Hypothalamus (tissue), 51 donors: ENCODE data around the gene DDX51.
A peak's percentile ranks its signal among the peaks of the same experiment; 100 is the strongest.
"Not testable (repeated sequence)": the region's sequence is repeated elsewhere in the genome, so short reads cannot be mapped to it uniquely, and the experiment has no call there.

Experiments
- DNase-seq, 51 donors: peaks; one replicate each; lab custom pipeline; 2025; lab: John Stamatoyannopoulos, UW

DDX51 gene

GRCh38 chr12:132125736-132126135, 18.4 kb downstream of the DDX51 start:
- no peak for DNase-seq

DNA sequence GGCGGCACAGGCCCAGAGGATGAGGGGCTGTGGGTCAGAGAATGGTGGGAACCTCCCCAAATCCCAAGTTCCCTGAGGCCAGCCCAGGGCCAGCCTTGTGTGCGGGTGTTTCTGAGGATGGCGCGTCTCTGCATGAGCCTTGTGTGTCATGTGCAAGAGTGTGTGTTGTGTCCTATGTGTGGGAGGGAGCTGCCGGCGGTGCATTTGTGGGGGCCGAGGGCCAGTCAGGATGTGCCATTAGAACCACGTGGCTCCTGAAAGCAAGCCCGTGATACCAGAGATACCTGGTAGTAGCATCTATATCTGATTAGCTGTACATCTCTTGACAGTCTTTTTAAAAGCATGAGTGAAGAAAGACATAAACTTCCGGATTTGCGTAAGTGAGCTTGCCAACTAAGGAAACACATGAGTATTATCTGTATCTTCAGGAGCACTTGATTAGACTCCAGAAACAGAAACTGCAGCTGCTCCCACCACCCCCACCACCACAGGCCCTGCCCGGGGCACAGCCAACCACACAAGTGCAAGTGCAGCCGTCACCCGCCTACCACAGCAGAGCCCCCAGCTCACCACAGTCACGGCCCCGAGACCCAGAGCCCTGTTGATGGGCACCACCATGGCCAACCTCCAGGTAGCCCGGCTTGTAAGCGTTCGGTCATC, 19.2 kb downstream of the DDX51 start:
- DNase-seq = no peak

DNA sequence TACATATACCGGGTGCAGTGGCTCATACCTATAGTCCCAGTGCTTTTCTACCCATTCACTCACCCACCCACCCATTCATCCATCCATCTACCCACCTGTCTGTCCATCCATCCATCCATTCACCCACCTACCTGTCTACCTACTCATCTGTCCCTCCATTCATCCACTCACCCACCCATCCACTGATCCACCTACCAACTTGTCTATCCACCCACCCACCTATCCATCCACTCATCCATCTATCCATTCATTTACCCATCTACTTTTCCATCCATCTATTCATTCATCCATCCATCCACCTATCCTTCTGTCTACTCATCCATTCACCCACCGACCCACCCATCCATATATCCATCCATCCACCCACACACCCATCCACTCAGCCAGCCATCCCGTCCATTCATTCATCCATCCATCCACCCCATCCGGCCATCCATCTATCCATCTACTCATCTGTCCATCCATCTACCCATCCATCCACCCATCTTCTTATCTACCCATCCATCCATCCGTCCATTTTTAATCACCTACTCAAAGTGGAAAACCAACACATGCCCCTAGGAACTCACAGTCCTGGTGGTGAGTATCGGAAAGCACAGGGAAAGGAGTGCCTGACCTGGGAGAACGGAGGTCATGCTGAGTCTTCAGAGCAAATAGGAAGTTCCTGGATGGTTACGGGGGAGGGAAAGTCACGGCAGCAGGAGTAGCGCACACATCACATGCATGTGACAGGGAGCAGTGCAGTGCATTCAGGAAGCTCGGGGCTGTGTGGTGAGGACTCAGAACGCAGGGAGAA, 20.0 kb downstream of the DDX51 start:
- no peak for DNase-seq

- no peak for DNase-seq
These were observed 22.8 kb downstream of the DDX51 start for GRCh38 chr12:132121283-132121682.

- DNase-seq = no peak
These were observed 25.2 kb downstream of the DDX51 start for GRCh38 chr12:132118876-132119275.

- no peak for DNase-seq
These were observed 26.6 kb downstream of the DDX51 start for GRCh38 chr12:132117558-132117875.

- DNase-seq = no peak
These were observed 27.2 kb downstream of the DDX51 start for GRCh38 chr12:132116709-132117557.

- no peak for DNase-seq
These were observed 28.6 kb downstream of the DDX51 start for GRCh38 chr12:132115500-132115899.

GRCh38 chr12:132114667-132115066, 29.5 kb downstream of the DDX51 start:
- no peak for DNase-seq

DNA sequence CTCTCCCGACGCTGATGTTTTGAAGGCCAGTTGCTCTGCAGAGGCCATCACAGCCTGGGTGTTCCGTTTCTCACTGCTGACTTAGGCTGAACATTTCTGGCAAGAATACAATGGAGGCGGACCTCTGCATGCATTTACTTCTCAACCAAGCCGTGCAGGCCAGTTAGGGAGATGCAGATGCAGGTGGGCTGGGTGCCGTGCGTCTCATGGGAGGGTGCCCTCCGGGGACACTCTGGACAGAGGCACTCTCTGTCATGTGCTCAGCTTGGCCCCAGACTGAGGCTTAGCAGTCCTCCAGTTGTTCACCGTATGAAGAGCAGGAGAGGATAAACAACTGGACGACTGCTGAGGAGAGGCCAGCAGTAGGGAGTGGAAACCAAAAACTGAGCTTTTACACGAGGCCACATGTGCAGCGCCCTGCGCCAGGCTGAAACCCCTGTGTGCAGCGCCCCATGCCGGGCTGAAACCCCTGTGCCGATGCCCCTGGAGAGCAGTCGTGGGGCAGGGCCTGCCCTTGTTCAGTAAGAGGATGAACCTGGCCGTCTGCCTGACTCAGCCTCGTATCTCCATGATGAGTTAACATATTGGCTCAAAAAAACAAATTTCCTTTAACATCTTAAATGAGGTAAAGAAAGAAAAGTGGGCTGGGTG, 32.3 kb downstream of the DDX51 start:
- DNase-seq = no peak

GRCh38 chr12:132110677-132111076, 33.4 kb downstream of the DDX51 start:
- DNase-seq = no peak

DNA sequence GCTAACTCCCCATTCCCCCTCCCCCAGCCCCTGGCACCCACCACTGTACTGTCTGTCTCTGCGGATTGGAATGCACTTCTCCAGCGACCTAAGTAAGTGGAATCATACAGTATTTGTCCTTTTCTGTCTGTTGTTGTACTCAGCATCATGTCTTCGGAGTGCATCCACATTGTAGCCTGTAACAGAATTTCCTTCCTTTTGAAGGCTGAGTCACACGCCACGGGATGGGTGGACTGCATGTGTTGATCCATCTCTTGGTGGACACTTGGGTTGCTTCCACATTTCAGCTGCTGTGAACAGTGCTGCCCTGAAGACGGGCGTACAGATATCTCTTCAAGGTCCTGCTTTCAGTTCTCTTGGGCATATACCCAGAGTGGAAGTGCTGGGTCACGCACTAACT, 34.4 kb downstream of the DDX51 start:
- no peak for DNase-seq

- peak in 8 of 51 donors; percentile 6 to 34 (median 22) for DNase-seq
These were observed 35.8 kb downstream of the DDX51 start for GRCh38 chr12:132108211-132108832.

DNA sequence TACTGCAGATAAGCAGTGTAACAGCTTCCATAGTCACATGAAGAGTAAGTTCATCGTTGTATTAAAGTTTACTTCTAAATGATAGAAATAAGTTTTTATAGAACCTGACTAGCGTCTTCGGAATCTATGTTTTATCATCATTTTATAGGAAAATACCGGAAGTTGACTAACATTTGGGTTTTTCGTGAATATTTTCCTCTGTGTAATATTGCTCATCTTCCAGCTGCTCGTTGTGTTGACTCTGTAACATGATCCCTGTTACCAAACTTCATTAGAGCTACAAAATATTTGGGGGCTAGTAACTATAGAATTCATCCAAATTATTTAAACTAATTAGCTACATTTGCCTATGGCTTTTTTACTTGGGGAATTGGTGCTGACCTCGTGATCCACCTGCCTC, 37.2 kb downstream of the DDX51 start:
- no peak for DNase-seq

- no peak for DNase-seq
These were observed 38.7 kb downstream of the DDX51 start for GRCh38 chr12:132105467-132105866.

- no peak for DNase-seq
These were observed 40.4 kb downstream of the DDX51 start for GRCh38 chr12:132103542-132104308.

DNA sequence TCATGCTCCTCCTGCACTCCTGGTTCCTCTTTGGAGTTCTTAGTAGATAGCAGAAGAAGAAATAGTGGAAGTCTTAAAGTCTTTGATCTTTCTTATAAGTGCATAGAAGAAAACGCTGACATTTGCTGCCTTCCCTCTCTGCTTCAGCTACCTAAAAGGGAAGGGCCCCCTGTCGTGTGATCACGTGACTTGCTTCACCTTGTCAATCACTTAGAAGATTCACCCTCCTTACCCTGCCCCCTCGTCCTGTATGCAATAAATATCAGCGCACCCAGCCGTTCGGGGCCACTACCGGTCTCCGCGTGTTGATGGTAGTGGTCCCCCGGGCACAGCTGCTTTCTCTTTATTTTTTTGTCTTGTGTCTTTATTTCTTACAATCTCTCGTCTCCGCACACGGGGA, 41.0 kb downstream of the DDX51 start:
- DNase-seq = not testable (repeated sequence)

- no peak for DNase-seq
These were observed 41.8 kb downstream of the DDX51 start for GRCh38 chr12:132102297-132102696.

DNA sequence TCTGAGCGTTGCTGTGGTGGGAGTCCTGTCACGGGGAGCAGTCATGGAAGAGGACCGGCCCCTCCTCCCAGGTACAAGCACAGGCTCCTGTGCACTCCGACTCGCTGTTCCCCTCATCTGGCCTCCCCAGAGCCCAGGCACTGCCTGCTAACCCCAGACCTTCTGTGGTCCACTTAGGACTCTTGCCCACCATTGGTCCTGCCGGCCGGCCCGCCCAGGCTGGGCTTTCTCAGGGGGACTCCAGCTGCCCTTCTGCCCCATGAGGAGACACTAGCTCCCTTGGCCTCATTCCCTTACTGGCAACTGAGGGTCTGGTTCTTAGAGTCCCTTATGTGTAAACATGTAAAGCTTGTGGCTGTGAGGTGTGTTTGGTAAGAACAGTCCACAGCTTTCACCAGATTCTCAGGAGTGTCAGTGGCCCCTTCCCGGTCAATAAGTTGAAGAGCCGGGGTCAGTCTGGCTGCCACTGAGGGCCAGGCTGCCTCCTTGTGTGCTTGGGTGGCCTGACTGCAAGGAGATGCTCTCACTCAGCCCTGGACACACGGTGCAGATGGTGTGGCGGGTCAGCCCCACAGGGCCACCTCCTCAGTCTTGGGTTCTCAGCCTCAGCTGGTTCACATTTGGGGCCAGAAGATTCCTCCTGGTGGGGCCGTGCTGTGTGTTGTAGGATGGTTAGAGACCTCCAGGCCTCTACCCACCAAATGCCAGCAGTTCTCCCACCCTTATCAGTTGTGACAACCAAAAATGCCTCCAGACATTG, 43.6 kb downstream of the DDX51 start:
- no peak for DNase-seq
